ENCODE measurements around the gene TXNL4B.
"Not testable (repeated sequence)": the region's sequence is repeated elsewhere in the genome, so short reads cannot be mapped to it uniquely, and the experiment has no call there.

TXNL4B gene

DNA sequence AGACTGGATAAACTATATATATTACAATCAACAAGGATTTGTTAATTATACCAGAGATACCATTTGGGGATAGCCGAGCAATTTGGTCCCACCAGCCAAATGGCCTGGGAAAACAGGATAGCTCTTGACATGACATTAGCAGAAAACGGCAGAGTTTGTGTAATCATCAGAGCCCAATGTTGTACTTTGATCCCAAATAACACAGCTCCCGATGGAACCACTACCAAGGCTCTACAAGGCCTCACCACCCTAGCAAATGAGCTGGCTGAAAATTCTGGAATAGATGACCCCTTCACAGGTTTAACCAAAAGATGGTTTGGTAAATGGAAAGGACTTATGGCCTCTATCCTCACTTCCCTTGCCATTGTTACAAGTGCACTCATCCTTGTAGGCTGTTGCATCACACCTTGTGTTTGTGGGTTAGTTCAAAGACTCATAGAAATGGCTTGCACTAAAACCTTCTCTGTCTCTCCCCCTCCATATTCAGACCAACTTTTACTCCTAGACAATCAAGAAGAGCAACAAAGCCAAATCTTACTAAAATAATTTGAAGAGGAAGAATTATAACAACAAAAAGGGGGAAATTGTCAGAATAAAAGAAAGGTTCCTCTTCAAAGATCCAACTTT is 9.5 kb downstream of the TXNL4B start:
- Histone ChIP-seq H3K36me3 (ENCODE audit: control insufficient read depth, insufficient read depth, low read length) (peaks cover 6% of the 10 kb centered on the region), H3K4me3 (replicated peaks; ENCODE audit: low read depth, low read length) (no peak overlapping the region), H3K27me3 (replicated peaks; ENCODE audit: control insufficient read depth, insufficient read depth, low read length) (no peaks in the 10 kb centered on the region)
- DNase-seq (ENCODE audit: extremely low read depth, insufficient read length), result no peak
- TF ChIP-seq, protein P1, sequence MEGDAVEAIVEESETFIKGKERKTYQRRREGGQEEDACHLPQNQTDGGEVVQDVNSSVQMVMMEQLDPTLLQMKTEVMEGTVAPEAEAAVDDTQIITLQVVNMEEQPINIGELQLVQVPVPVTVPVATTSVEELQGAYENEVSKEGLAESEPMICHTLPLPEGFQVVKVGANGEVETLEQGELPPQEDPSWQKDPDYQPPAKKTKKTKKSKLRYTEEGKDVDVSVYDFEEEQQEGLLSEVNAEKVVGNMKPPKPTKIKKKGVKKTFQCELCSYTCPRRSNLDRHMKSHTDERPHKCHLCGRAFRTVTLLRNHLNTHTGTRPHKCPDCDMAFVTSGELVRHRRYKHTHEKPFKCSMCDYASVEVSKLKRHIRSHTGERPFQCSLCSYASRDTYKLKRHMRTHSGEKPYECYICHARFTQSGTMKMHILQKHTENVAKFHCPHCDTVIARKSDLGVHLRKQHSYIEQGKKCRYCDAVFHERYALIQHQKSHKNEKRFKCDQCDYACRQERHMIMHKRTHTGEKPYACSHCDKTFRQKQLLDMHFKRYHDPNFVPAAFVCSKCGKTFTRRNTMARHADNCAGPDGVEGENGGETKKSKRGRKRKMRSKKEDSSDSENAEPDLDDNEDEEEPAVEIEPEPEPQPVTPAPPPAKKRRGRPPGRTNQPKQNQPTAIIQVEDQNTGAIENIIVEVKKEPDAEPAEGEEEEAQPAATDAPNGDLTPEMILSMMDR (IDR thresholded peaks at IDR 0.05; ENCODE audit: insufficient read depth, low read length, poor library complexity, severe bottlenecking), result no peak

DNA sequence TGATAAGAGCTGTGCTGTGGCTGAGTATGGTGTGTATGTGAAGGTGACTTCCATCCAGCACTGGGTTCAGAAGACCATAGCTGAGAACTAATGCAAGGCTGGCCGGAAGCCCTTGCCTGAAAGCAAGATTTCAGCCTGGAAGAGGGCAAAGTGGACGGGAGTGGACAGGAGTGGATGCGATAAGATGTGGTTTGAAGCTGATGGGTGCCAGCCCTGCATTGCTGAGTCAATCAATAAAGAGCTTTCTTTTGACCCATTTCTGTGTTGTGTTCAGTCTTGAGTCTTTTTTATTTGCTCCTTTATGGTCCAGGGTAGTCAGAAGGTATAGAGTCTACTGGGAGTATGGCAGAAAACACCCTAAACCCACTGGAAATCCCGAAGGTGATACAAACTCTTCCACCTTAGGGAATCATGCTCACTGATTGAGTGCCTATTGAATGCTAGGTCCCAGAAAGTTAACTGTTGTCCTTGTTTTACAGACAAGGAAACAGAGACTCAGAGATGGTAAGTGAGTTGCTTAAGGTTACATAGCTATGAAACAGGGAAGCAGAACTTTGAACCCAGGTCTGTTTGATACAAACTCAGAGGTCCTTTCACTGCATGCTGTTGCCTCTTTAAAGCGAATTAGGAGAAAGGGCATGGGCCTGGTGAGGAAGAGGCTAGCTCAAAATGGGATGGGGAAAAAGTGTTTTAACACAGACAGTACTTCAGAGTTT is 16.3 kb downstream of the TXNL4B start:
- H3K36me3 ChIP-seq (ENCODE audit: control insufficient read depth, insufficient read depth, low read length); H3K4me3 ChIP-seq (replicated peaks; ENCODE audit: low read depth, low read length); DNase-seq (ENCODE audit: extremely low read depth, insufficient read length); H3K27me3 ChIP-seq (replicated peaks; ENCODE audit: control insufficient read depth, insufficient read depth, low read length): not testable (repeated sequence)

DNA sequence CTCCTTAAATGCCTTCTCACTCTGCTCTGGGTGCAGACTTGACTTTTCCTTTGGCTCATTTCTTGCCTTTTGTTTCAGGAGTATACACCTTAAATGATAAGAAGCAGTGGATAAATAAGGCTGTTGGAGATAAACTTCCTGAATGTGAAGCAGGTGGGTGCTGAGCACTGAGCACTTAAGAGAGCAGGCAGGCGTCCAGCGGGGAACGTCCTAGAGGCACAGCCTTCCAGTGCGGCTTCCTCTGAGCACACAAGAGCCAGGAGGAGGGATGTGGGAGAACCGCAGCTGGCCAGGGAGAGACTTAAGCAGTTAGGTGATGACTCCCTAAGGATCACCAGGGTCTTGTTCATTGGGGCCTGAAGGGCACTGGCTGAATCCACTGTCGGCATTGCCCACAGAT is 18.4 kb downstream of the TXNL4B start:
- not testable (repeated sequence) for H3K36me3 ChIP-seq (ENCODE audit: control insufficient read depth, insufficient read depth, low read length); H3K4me3 ChIP-seq (replicated peaks; ENCODE audit: low read depth, low read length); H3K27me3 ChIP-seq (replicated peaks; ENCODE audit: control insufficient read depth, insufficient read depth, low read length); DNase-seq (ENCODE audit: extremely low read depth, insufficient read length)

DNA sequence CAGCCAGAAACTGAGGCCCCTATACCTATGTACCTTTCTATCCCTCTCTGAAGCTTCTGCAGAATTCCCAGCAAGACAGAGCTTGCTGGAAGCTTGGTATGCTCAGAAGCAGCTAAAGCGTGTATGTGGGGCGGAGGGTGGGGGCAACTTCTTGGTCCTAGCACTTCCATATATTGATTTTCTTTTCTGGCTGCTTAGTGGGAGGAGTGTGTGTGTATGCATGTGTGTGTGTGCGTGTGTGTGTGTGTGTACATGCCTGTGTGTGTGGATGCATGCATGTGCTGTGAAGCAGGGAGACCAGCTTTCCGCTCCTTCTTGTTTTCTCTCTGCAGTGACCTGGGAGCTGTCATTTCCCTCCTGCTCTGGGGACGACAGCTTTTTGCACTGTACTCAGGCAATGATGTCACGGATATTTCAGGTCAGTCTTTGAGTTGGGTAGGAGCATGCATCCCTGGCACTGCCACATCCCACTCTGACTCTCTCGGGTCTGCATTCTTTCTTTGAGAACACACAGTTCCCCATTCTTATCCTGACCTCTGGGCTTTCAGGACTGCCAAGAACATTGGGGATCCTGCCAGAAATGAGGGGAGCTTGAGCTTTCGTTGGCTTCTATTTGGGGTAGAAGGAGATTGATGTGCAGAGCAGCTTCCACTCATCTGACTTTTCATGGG is 19.7 kb downstream of the TXNL4B start:
- no peaks in the 10 kb centered on the region for H3K36me3 ChIP-seq (ENCODE audit: control insufficient read depth, insufficient read depth, low read length)
- TF ChIP-seq, protein P1 (IDR thresholded peaks at IDR 0.05; ENCODE audit: insufficient read depth, low read length, poor library complexity, severe bottlenecking), result no peak
- no peak overlapping the region for H3K4me3 ChIP-seq (replicated peaks; ENCODE audit: low read depth, low read length)
- H3K27me3 ChIP-seq (replicated peaks; ENCODE audit: control insufficient read depth, insufficient read depth, low read length), result no peaks in the 10 kb centered on the region
- no peak for DNase-seq (ENCODE audit: extremely low read depth, insufficient read length)

DNA sequence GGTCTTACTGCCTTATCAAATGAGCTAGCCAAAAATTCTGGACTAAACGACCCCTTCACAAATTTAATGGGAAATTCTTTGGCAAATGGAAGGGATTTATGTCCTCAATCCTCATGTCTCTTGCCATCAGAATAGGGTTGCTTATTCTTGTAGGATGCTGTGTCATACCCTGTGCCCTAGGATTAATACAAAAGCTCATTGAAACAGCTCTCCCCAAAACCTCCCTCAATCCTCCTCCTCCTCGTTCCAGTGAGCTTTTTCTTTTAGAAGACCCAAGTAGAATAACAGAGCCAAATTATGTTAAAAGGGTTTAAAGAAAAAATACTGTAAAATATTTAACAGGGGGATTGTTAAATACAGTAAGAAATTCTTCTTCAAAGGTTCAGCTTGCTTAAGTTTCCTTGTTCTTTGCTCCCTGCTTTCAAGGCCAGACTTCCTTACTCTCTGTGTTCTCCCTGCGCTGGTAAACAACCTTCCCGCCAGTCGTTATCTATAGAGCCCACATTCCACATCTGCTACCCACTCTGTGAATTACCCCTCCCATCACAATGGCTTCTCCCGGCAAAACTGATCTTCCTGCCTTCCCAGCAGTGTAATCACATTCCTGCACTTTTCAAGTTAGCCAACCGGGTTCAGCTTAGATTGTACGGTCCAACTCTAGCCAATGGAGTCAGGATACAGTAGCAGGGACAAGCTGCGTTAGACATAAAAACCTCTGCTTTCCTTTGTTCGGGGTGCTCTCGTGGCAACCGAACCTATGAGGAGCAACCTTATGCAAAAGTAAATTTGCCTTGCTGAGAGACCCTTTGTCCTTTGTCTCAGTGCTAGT is 20.7 kb downstream of the TXNL4B start:
- Histone ChIP-seq H3K4me3 (replicated peaks; ENCODE audit: low read depth, low read length) (no peak overlapping the region), H3K36me3 (ENCODE audit: control insufficient read depth, insufficient read depth, low read length) (no peaks in the 10 kb centered on the region), H3K27me3 (replicated peaks; ENCODE audit: control insufficient read depth, insufficient read depth, low read length) (no peaks in the 10 kb centered on the region)
- TF ChIP-seq, protein P1 (IDR thresholded peaks at IDR 0.05; ENCODE audit: insufficient read depth, low read length, poor library complexity, severe bottlenecking), result no peak
- DNase-seq (ENCODE audit: extremely low read depth, insufficient read length), result no peak

DNA sequence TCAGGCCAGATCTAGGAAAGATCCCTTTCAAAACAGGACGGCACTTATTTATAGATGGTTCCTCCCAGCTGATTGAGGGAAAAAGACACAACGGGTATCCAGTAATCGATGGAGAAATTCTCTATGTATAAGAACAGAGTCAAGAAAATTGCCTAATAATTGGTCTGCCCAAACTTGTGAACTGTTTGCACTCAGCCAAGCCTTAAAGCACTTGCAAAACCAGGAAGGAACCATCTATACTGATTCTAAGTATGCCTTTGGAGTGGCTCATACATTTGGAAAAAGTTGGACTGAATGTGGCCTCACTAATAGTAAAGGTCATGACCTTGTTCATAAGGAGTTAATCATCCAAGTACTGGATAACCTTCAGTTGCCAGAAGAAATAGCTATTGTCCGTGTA is 24.5 kb downstream of the TXNL4B start:
- DNase-seq (ENCODE audit: extremely low read depth, insufficient read length), result no peak
- Histone ChIP-seq H3K36me3 (ENCODE audit: control insufficient read depth, insufficient read depth, low read length) (no peaks in the 10 kb centered on the region), H3K27me3 (replicated peaks; ENCODE audit: control insufficient read depth, insufficient read depth, low read length) (no peaks in the 10 kb centered on the region), H3K4me3 (replicated peaks; ENCODE audit: low read depth, low read length) (no peak overlapping the region)
- TF ChIP-seq, protein P1 (IDR thresholded peaks at IDR 0.05; ENCODE audit: insufficient read depth, low read length, poor library complexity, severe bottlenecking), result no peak
